IMR-90 (cell line): ENCODE results near the gene ITGAX. TPM values are rescaled to one million over a fixed set of nuclear protein-coding genes. Genes with fewer than 3 reads are reported as not detected.

Experiments used
- ATAC-seq: fragments of 200-7000 bp; cut with Tn5 transposase; 2 replicates; pipeline ENCODE4 v1.9.1; 2020; ENCODE audit warnings: low read depth, mild to moderate bottlenecking, moderate library complexity
- BruUV-seq: library from RNA; stranded (reverse); fragments of 400-500 nt; replicated peaks from 2 replicates; lab custom pipeline; 2021; lab: Mats Ljungman, UMichigan
- CTCF ChIA-PET: fragments of 300-600 bp; formaldehyde crosslinking; extraction: SDS; loops from one replicate; lab custom pipeline; 2021; ENCODE audit warnings: antibody characterized with exemption; lab: Yijun Ruan, JAX
- POLR2A ChIA-PET: fragments of 300-600 bp; sonication (Branson Sonifier 250); formaldehyde crosslinking; loops from one replicate; lab custom pipeline; 2022; ENCODE audit warnings: antibody characterized with exemption; ENCODE audit not compliant: unreplicated experiment; lab: Charles Lee
- DNase-seq: peaks from one replicate; pipeline ENCODE4 v3.0.0; 2013
- H2AFZ ChIP-seq: replicated peaks from 2 replicates; pipeline ENCODE3; 2013; ENCODE audit warnings: low read length, mild to moderate bottlenecking; ENCODE audit not compliant: poor library complexity
- H2AK5ac ChIP-seq: 2 replicates; pipeline ENCODE4 v1.6.1; 2013; ENCODE audit warnings: low read depth, low read length, inconsistent platforms
- H2AK9ac ChIP-seq: replicated peaks from 2 replicates; pipeline ENCODE3; 2013; ENCODE audit warnings: mild to moderate bottlenecking, low read depth, low read length, moderate library complexity; ENCODE audit not compliant: poor library complexity
- H2BK120ac ChIP-seq: 2 replicates; pipeline ENCODE4 v1.6.1; 2013; ENCODE audit warnings: low read depth, low read length, inconsistent platforms
- H2BK15ac ChIP-seq: 3 replicates; pipeline ENCODE4 v1.6.1; 2013; ENCODE audit warnings: low read depth, low read length, inconsistent platforms
- H2BK20ac ChIP-seq: 2 replicates; pipeline ENCODE4 v1.6.1; 2013; ENCODE audit warnings: low read depth, mild to moderate bottlenecking, inconsistent platforms, low read length, moderate library complexity
- H2BK5ac ChIP-seq: 2 replicates; pipeline ENCODE4 v1.6.1; 2013; ENCODE audit warnings: mild to moderate bottlenecking, low read depth, low read length, inconsistent platforms; ENCODE audit not compliant: poor library complexity, severe bottlenecking
- H3K14ac ChIP-seq: replicated peaks from 2 replicates; pipeline ENCODE4 v1.6.1; 2013; ENCODE audit warnings: low read depth, low read length, inconsistent platforms
- H3K18ac ChIP-seq: 2 replicates; pipeline ENCODE4 v1.6.1; 2013; ENCODE audit warnings: low read depth, low read length, control low read depth
- H3K23ac ChIP-seq: 2 replicates; pipeline ENCODE4 v1.6.1; 2013; ENCODE audit warnings: low read depth, low read length, inconsistent platforms
- H3K27ac ChIP-seq: 2 replicates; pipeline ENCODE4 v1.5.1; 2013; ENCODE audit warnings: mild to moderate bottlenecking, control low read depth, low read length; ENCODE audit not compliant: insufficient read depth
- H3K27me3 ChIP-seq: 2 replicates; pipeline ENCODE4 v1.6.1; 2013; ENCODE audit warnings: low read length; ENCODE audit not compliant: control insufficient read depth, insufficient read depth
- H3K36me3 ChIP-seq: 2 replicates; pipeline ENCODE4 v1.6.1; 2013; ENCODE audit warnings: low read length, mixed read lengths; ENCODE audit not compliant: control insufficient read depth, insufficient read depth
- H3K4ac ChIP-seq: 2 replicates; pipeline ENCODE4 v1.6.1; 2013; ENCODE audit warnings: low read depth, low read length, inconsistent platforms
- H3K4me1 ChIP-seq: 2 replicates; pipeline ENCODE4 v1.6.1; 2013; ENCODE audit warnings: low read length, mixed read lengths; ENCODE audit not compliant: control insufficient read depth, insufficient read depth
- H3K4me2 ChIP-seq: 2 replicates; pipeline ENCODE4 v1.6.1; 2013; ENCODE audit warnings: low read depth, mild to moderate bottlenecking, control low read depth, low read length, moderate library complexity
- H3K4me3 ChIP-seq: 2 replicates; pipeline ENCODE4 v1.5.1; 2013; ENCODE audit warnings: low read depth, mild to moderate bottlenecking, control low read depth, low read length, moderate library complexity; ENCODE audit not compliant: insufficient read depth
- H3K56ac ChIP-seq: 2 replicates; pipeline ENCODE4 v1.6.1; 2013; ENCODE audit warnings: low read length, inconsistent platforms; ENCODE audit not compliant: insufficient read depth; ENCODE audit errors: extremely low read depth
- H3K79me1 ChIP-seq, 2 experiments: 2 replicates each; pipeline ENCODE4 v1.6.1; 2013; ENCODE audit warnings: low read length in 2 of 2, inconsistent platforms in 1 of 2, low read depth in 1 of 2
- H3K9ac ChIP-seq: 2 replicates; pipeline ENCODE4 v1.6.1; 2013; ENCODE audit warnings: low read depth, low read length, control low read depth
- H3K9me1 ChIP-seq: 2 replicates; pipeline ENCODE4 v1.6.1; 2013; ENCODE audit warnings: low read length, inconsistent platforms; ENCODE audit not compliant: insufficient read depth
- H3K9me3 ChIP-seq: 2 replicates; pipeline ENCODE4 v1.6.1; 2013; ENCODE audit warnings: low read length; ENCODE audit not compliant: control insufficient read depth, insufficient read depth
- H4K20me1 ChIP-seq: 2 replicates; pipeline ENCODE4 v1.6.1; 2013; ENCODE audit warnings: low read length, inconsistent platforms; ENCODE audit not compliant: insufficient read depth
- H4K5ac ChIP-seq: 2 replicates; pipeline ENCODE4 v1.6.1; 2013; ENCODE audit warnings: mild to moderate bottlenecking, low read depth, low read length, control low read depth
- H4K8ac ChIP-seq, 2 experiments: 2 replicates each; pipeline ENCODE4 v1.6.1; 2013; ENCODE audit warnings: low read depth in 2 of 2, low read length in 2 of 2, control low read depth in 1 of 2, inconsistent platforms in 1 of 2
- H4K91ac ChIP-seq: 2 replicates; pipeline ENCODE4 v1.6.1; 2013; ENCODE audit warnings: low read depth, low read length, inconsistent platforms; ENCODE audit not compliant: insufficient read depth
- MAFK ChIP-seq: IDR thresholded peaks from 2 replicates; pipeline ENCODE4 v1.6.1; 2012; ENCODE audit warnings: low read depth, low read length, improper control_type of control experiment
- RFX5 ChIP-seq: IDR thresholded peaks from 2 replicates; pipeline ENCODE4 v1.8.0; 2012; ENCODE audit warnings: low read depth, mild to moderate bottlenecking, low read length, moderate library complexity
- WGBS, 2 experiments: methylation state at CpG; one replicate each; pipeline versions ENCODE4 v1.1.5 to v1.1.7; 2013; ENCODE audit warnings: missing lambda C conversion rate in 2 of 2; ENCODE audit not compliant: insufficient read length in 1 of 2; ENCODE audit errors: extremely low coverage in 2 of 2; 5-methylcytosine and 5-hydroxymethylcytosine counted together
- dilution Hi-C: fragments of 300-500 bp; cut with HindIII; formaldehyde crosslinking; loops from one replicate; pipeline ENCODE4 v1.14.3; 2018; ENCODE audit warnings: low sequenced_read_pairs; ENCODE audit not compliant: unreplicated experiment
- in situ Hi-C: fragments of 300-500 bp; cut with MboI; formaldehyde crosslinking; loops from 3 replicates; pipeline ENCODE4 v1.14.3; 2019; ENCODE audit warnings: low sequenced_read_pairs, inconsistent platforms, mixed read lengths
- intact Hi-C: fragments of 100-400 bp; cut with micrococcal nuclease; formaldehyde crosslinking; loops from 2 replicates; pipeline ENCODE4 v1.10.0; 2022
- polyA plus RNA-seq, 3 experiments: library from polyadenylated mRNA; depleted of rRNA; stranded (reverse); fragments of >200 nt; gene quantifications; 2 replicates each; pipeline ENCODE4 v1.2.3, GENCODE V29; 2012; ENCODE audit warnings: low replicate concordance in 1 of 3
- total RNA-seq: library from RNA; depleted of rRNA; stranded (reverse); fragments of >200 nt; gene quantifications from 2 replicates; pipeline ENCODE4 v1.2.3, GENCODE V29; 2012

The ITGAX gene
- total and polyA plus RNA-seq, 2 of the 4 experiments (the other 2 are of a cell fraction), result 0.09 to 0.18 TPM

DNA sequence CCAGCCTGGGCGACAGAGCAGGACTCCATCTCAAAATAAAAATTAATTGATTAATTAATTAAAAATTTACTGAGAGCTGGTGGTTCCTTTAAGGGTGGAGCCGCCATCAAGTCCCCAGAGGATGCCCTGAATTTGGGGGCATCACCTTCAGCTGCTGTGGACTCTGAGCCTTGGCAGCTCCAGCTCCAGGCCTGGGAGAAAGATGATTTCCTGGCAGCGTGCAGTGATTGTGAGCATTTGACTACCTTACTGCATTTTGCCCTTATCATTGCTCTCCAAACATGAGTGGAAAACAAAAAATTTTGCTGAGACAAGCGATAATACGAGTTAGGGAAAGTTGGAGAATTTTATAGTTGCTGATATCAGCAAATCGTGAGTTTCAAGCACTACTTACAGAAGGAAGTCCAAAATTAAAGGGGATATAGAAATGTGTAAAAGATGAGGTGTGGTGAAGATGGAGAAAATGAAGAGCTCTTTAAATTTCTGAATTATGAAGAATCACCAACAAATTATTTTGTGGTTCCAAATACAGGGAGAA lies 35.6 kb downstream of the ITGAX start:
- Histone ChIP-seq H3K27me3 (peaks cover 7% of the 10 kb centered on the region), H3K4ac (no peak overlapping the region), H2AK5ac (no peak overlapping the region), H3K27ac (no peak overlapping the region), H3K9ac (no peak overlapping the region), H3K9me1 (no peaks in the 10 kb centered on the region), H4K8ac (no peak overlapping the region), H2BK15ac (no peak overlapping the region), H3K23ac (no peak overlapping the region), H2AFZ (no peak overlapping the region), H2BK120ac (no peak overlapping the region), H3K36me3 (no peaks in the 10 kb centered on the region), H3K79me1 (no peaks in the 10 kb centered on the region), H2BK5ac (no peak overlapping the region), H4K5ac (no peak overlapping the region), H4K91ac (no peak overlapping the region), H4K20me1 (no peaks in the 10 kb centered on the region), H3K4me3 (no peak overlapping the region), H3K9me3 (no peaks in the 10 kb centered on the region), H3K56ac (no peak overlapping the region), H3K4me1 (no peaks in the 10 kb centered on the region; the same call in 1 of the 2 replicates), H2BK20ac (no peak overlapping the region), H3K14ac (no peak overlapping the region), H2AK9ac (no peak overlapping the region), H3K18ac (no peak overlapping the region), H3K4me2 (no peak overlapping the region)
- no peak for DNase-seq
- no peak for ATAC-seq
- BruUV-seq, result no TSS peak
- ChIA-PET POLR2A (no interaction called here), CTCF (no interaction called here)
- intact Hi-C loops, result loop anchor here (10.0 kb wide), 1 partner anchor 86 kb away; no protein-coding TSS in a partner anchor
- in situ Hi-C loops, result no loop called here
- WGBS, 2 experiments, result 0% methylated on average over 1 of the region's 6 CpGs; no CpG with 5 or more reads in 1 of the 2 experiments
- TF ChIP-seq MAFK (peak; percentile 90), RFX5 (no peak)
- dilution Hi-C loops, result no loop called here
